Measurements from ENCODE around the gene PLD1. TPM values are rescaled to one million over a fixed set of nuclear protein-coding genes. Genes with fewer than 3 reads are reported as not detected.

PLD1 gene
- total and polyA plus RNA-seq, 2 of the 8 experiments (the other 6 are each of a cell fraction or from before 2014, with no cell fraction given), result 1.2 to 2.6 TPM

GRCh38 chr3:171632766-171633165 lies 177.5 kb downstream of the PLD1 start:
- CTCF ChIA-PET (ENCODE audit: partially characterized antibody), result interaction anchor here (0.7 to 1.1 kb wide), 2 partner anchors 18 to 418 kb away, joined by 3 read pairs; no protein-coding TSS in a partner anchor
- H3K36me3 ChIP-seq (ENCODE audit: control insufficient read depth in 2 of 4, insufficient read depth in 4 of 4, low read length in 3 of 4), result no peaks in the 10 kb centered on the region
- H2BK15ac ChIP-seq (ENCODE audit: low read length), result no peak overlapping the region
- no peak overlapping the region for H2BK5ac ChIP-seq (ENCODE audit: low read depth, low read length)
- H4K5ac ChIP-seq (ENCODE audit: insufficient read length, low read depth, low read length), result no peak overlapping the region
- H3K23ac ChIP-seq (ENCODE audit: insufficient read length), result no peak overlapping the region
- no peak overlapping the region for H3K4me2 ChIP-seq (ENCODE audit: insufficient read depth in 1 of 2, low read depth in 2 of 2, low read length in 2 of 2)
- no peak overlapping the region for H2BK12ac ChIP-seq (ENCODE audit: low read depth, low read length)
- no peak overlapping the region for H3K9ac ChIP-seq (replicated peaks in 1 of 4; ENCODE audit: extremely low read depth in 1 of 4, low read depth in 3 of 4, low read length in 3 of 4)
- no peak overlapping the region for H2BK120ac ChIP-seq (replicated peaks; ENCODE audit: low read depth, low read length)
- no peak overlapping the region for H2AK5ac ChIP-seq (ENCODE audit: low read depth, low read length)
- no peak overlapping the region for H3K4me3 ChIP-seq (ENCODE audit: extremely low read depth in 1 of 4, insufficient read depth in 2 of 4, low read depth in 3 of 4, low read length in 4 of 4)
- H3K56ac ChIP-seq (replicated peaks; ENCODE audit: insufficient read length, low read depth, low read length), result no peak overlapping the region
- DNase-seq (ENCODE audit: low read depth in 1 of 2, low spot score in 2 of 2) (no peak), FAIRE-seq (no peak)
- POLR2A ChIA-PET (ENCODE audit: partially characterized antibody), result no interaction called here
- no peak overlapping the region for H3K4ac ChIP-seq (replicated peaks; ENCODE audit: insufficient read length, low read depth, low read length)
- H3K27ac ChIP-seq (ENCODE audit: low read depth, low read length), result no peak overlapping the region
- H2BK20ac ChIP-seq (ENCODE audit: low read length), result no peak overlapping the region
- no peak overlapping the region for H3K18ac ChIP-seq (ENCODE audit: extremely low read depth, low read length)
- no peaks in the 10 kb centered on the region for H3K23me2 ChIP-seq (ENCODE audit: low read depth, low read length)
- H3K4me1 ChIP-seq (replicated peaks in 1 of 4; ENCODE audit: control insufficient read depth in 3 of 4, insufficient read depth in 4 of 4, low read length in 3 of 4), result no peaks in the 10 kb centered on the region
- H4K8ac ChIP-seq (ENCODE audit: extremely low read depth, insufficient read depth, low read length), result no peak overlapping the region
- H3K79me2 ChIP-seq (ENCODE audit: control insufficient read depth in 1 of 2, insufficient read depth in 2 of 2, low read length in 2 of 2), result no peaks in the 10 kb centered on the region
- no peaks in the 10 kb centered on the region for H3K27me3 ChIP-seq (replicated peaks in 1 of 4; ENCODE audit: control insufficient read depth in 3 of 4, extremely low read depth in 1 of 4, insufficient read depth in 3 of 4, low read length in 3 of 4)
- no peak overlapping the region for H2AFZ ChIP-seq (ENCODE audit: low read length)
- no peaks in the 10 kb centered on the region for H3K79me1 ChIP-seq (ENCODE audit: low read depth, low read length)
- no peaks in the 10 kb centered on the region for H3K9me3 ChIP-seq (ENCODE audit: insufficient read depth in 2 of 2, low read depth in 1 of 2, low read length in 1 of 2)
- no peak overlapping the region for H3K14ac ChIP-seq (ENCODE audit: insufficient read length)
- WGBS, 2 experiments (ENCODE audit: extremely low coverage in 1 of 2, insufficient coverage in 1 of 2, insufficient read length in 1 of 2, insufficient replicate concordance in 2 of 2, low coverage in 1 of 2, low lambda C conversion rate in 2 of 2, missing lambda C conversion rate in 1 of 2), result 84% methylated on average over 4 of the region's 4 CpGs; no CpG with 5 or more reads in 1 of the 2 experiments
- H4K20me1 ChIP-seq (replicated peaks in 1 of 2; ENCODE audit: control insufficient read depth in 1 of 2, insufficient read depth in 2 of 2, low read length in 2 of 2), result no peaks in the 10 kb centered on the region
- H4K91ac ChIP-seq (replicated peaks; ENCODE audit: insufficient read length, low read length), result no peak overlapping the region
- TF ChIP-seq POLR2AphosphoS5 (IDR thresholded peaks at IDR 0.05; ENCODE audit: low read depth, low read length), result no peak
- no peak for TF ChIP-seq TBP (IDR thresholded peaks at IDR 0.05; ENCODE audit: low read depth, low read length)
- no peak for TF ChIP-seq USF2 (IDR thresholded peaks at IDR 0.05; ENCODE audit: low read length)
- TF ChIP-seq KDM5A (IDR thresholded peaks at IDR 0.05; ENCODE audit: low read length), result no peak
- no peak for TF ChIP-seq HDAC2 (IDR thresholded peaks at IDR 0.05; ENCODE audit: borderline replicate concordance in 1 of 2, low read depth in 2 of 2, low read length in 2 of 2)
- no peak for TF ChIP-seq TEAD4 (IDR thresholded peaks at IDR 0.05; ENCODE audit: low read depth, low read length)
- no peak for TF ChIP-seq SUZ12 (IDR thresholded peaks at IDR 0.05; ENCODE audit: low read length)
- no peak for TF ChIP-seq MAFK (IDR thresholded peaks at IDR 0.05; ENCODE audit: low read depth, low read length)
- TF ChIP-seq CHD2 (IDR thresholded peaks at IDR 0.05; ENCODE audit: low read length), result no peak
- no peak for TF ChIP-seq RXRA (IDR thresholded peaks at IDR 0.05; ENCODE audit: insufficient read depth, low read depth, low read length)
- no peak for TF ChIP-seq BRCA1 (IDR thresholded peaks at IDR 0.05; ENCODE audit: low read depth, low read length)
- no peak for TF ChIP-seq ATF2 (IDR thresholded peaks at IDR 0.05; ENCODE audit: low read length)

Data from H1 (cell line).